Retinal pigment epithelial cell (primary cell): ENCODE data around the gene TAS2R19.
"Not testable (repeated sequence)": the region's sequence is repeated elsewhere in the genome, so short reads cannot be mapped to it uniquely, and the experiment has no call there.

Experiments used
- DNase-seq: peaks from one replicate; pipeline ENCODE4 v3.0.0-alpha.2; 2010; ENCODE audit warnings: low read depth
- H3K4me3 ChIP-seq: 2 replicates; pipeline ENCODE4 v1.5.1; 2011; ENCODE audit warnings: mild to moderate bottlenecking, low read length, control low read depth, moderate library complexity
- CTCF ChIP-seq: conservative IDR thresholded peaks from 2 replicates; pipeline ENCODE4 v1.5.1; 2011; ENCODE audit warnings: low read depth, low read length, control low read depth, inconsistent platforms

The TAS2R19 gene

GRCh38 chr12:11022520-11022919, at the start of gene TAS2R19:
Gene TAS2R19, minus strand, starts transcription at chr12:11022620. Its CDS starts 49 bp downstream, at chr12:11022571.
- TF ChIP-seq CTCF, result no peak
- no peak within 1 kb of the TSS for H3K4me3 ChIP-seq
- no peak for DNase-seq

- DNase-seq, result no peak
- TF ChIP-seq CTCF, result no peak
- no peak overlapping the region for H3K4me3 ChIP-seq
Observed at GRCh38 chr12:11071414-11071813, 49.0 kb upstream of the TAS2R19 start.

- no peak for DNase-seq
- TF ChIP-seq CTCF, result no peak
- H3K4me3 ChIP-seq, result no peak overlapping the region
Observed at GRCh38 chr12:11070999-11071398, 48.6 kb upstream of the TAS2R19 start.

- DNase-seq, result no peak
- no peak for TF ChIP-seq CTCF
- H3K4me3 ChIP-seq, result no peak overlapping the region
Observed at GRCh38 chr12:11069854-11070365, 47.5 kb upstream of the TAS2R19 start.

GRCh38 chr12:11067514-11067913, 45.1 kb upstream of the TAS2R19 start:
- no peak overlapping the region for H3K4me3 ChIP-seq
- TF ChIP-seq CTCF, result no peak
- peak; percentile 4 for DNase-seq

- H3K4me3 ChIP-seq, DNase-seq: not testable (repeated sequence)
Observed at GRCh38 chr12:11062194-11062593, 39.8 kb upstream of the TAS2R19 start, which contains the start of gene TAS2R46. Gene TAS2R46, minus strand, starts transcription at chr12:11062294. Its CDS starts 0 bp downstream, at chr12:11062294.

- DNase-seq, result no peak
- TF ChIP-seq CTCF, result no peak
- H3K4me3 ChIP-seq, result no peak overlapping the region
Observed at GRCh38 chr12:11059784-11060183, 37.4 kb upstream of the TAS2R19 start.
